ENCODE results near the gene THSD7B. TPM values are rescaled to one million over a fixed set of nuclear protein-coding genes. Genes with fewer than 3 reads are reported as not detected.

THSD7B gene
- total RNA-seq, 1 donor = 0.36 TPM

DNA sequence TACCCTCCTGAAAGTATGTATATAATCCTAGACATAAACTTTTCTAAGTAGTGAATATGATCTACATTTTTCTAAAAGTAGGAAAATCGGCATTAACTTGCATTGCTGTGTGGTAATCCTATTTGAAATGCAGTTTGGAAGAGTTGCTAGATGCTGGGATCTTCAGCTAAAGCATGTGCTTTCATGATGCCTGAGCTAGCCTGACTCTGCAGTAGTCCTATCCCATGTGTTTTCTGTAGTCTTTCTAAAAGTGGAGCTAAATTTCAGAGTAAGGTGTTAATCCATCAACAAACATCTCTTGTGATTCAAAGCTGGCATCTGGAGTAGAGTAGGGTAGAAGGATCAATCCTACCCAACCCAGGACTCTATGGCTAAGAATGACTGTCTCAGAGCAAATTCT, 229.4 kb downstream of the THSD7B start:
- H3K4me3 ChIP-seq (ENCODE audit: low read depth, low read length) = no peak overlapping the region
- DNase-seq (ENCODE audit: low read depth) = no peak
- TF ChIP-seq, protein P1, sequence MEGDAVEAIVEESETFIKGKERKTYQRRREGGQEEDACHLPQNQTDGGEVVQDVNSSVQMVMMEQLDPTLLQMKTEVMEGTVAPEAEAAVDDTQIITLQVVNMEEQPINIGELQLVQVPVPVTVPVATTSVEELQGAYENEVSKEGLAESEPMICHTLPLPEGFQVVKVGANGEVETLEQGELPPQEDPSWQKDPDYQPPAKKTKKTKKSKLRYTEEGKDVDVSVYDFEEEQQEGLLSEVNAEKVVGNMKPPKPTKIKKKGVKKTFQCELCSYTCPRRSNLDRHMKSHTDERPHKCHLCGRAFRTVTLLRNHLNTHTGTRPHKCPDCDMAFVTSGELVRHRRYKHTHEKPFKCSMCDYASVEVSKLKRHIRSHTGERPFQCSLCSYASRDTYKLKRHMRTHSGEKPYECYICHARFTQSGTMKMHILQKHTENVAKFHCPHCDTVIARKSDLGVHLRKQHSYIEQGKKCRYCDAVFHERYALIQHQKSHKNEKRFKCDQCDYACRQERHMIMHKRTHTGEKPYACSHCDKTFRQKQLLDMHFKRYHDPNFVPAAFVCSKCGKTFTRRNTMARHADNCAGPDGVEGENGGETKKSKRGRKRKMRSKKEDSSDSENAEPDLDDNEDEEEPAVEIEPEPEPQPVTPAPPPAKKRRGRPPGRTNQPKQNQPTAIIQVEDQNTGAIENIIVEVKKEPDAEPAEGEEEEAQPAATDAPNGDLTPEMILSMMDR (IDR thresholded peaks at IDR 0.05; ENCODE audit: insufficient read depth, low read length) = no peak

DNA sequence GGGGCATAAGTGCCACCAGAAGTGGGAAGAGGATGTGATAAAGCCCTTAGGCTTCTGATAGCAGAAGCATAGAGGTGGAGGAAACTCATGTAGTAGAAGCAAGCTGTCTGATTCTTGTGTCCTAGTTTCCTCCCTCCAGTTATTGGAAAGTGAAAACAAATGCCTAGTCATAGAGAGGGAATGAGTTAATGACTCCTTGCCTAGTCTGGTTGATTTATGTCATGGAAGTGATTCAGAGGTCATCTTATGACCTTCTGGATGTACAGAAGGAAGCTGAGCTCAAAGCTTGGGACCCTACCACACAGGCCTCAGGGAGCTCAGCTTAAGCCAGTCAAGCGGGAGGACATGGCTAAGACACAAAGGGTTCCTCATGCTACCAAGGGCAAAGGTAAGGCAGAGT, 232.2 kb downstream of the THSD7B start:
- DNase-seq (ENCODE audit: low read depth) = no peak
- no peak overlapping the region for H3K4me3 ChIP-seq (ENCODE audit: low read depth, low read length)
- TF ChIP-seq, protein P1 (IDR thresholded peaks at IDR 0.05; ENCODE audit: insufficient read depth, low read length) = no peak

DNA sequence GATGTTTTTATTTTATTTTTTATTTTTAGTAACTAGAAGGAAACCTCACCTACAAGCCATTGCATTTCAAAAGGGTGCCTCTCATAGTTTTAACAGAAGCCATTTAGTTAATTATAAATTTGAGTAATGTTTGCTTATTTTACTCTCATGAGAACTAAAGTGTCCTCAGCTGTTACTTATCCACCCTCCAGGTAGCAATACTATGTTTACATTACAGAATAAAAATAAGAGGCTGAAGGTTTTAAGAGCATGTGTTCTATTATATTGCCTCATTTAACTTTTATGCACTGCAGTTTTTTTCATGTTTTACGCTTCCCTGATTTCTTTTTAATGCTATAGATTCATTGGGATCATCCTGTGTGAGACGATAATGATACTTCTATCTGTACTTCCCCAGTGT, 235.5 kb downstream of the THSD7B start:
- TF ChIP-seq, protein P1 (IDR thresholded peaks at IDR 0.05; ENCODE audit: insufficient read depth, low read length) = no peak
- no peak overlapping the region for H3K4me3 ChIP-seq (ENCODE audit: low read depth, low read length)
- no peak for DNase-seq (ENCODE audit: low read depth)

DNA sequence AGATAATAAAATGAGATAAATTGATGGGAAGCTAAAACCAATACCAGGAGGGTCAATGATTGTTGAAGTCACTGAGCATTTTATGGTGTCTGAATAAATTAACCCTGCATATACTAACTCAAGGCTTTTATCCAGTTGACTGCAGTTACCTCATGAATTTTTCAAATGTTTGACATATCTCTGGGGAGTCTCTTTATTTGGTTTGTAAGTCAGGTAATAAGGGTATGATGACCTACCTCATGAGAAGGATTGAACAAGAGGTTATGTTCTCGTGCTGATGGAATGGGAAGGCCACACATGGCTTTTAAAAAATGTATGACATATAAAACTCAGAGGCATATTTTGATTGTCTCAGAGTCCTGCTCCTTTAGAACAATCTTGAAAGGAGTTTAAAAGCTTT, 237.6 kb downstream of the THSD7B start:
- H3K4me3 ChIP-seq (ENCODE audit: low read depth, low read length) = no peak overlapping the region
- DNase-seq (ENCODE audit: low read depth) = no peak
- TF ChIP-seq, protein P1 (IDR thresholded peaks at IDR 0.05; ENCODE audit: insufficient read depth, low read length) = no peak

DNA sequence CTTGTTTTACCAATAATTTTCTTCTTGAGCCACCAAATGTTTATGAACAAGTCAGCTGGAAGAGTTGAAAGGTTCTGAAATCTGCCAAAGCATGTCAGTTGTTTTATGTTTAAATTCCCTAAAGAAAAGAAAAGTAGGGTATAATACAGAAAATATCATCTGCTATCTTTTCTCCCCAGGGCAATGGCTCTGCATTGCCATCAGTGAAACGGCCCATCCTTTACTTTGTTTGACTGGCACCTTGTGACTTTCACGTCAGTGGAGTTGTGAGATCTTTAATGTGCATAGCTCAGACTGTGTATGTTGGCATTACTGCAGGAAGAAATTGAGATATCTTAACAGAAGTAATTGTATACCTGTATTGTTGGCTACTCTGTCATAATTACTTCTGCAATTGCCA, 239.9 kb downstream of the THSD7B start:
- no peak for DNase-seq (ENCODE audit: low read depth)
- no peak overlapping the region for H3K4me3 ChIP-seq (ENCODE audit: low read depth, low read length)
- TF ChIP-seq, protein P1 (IDR thresholded peaks at IDR 0.05; ENCODE audit: insufficient read depth, low read length) = no peak

DNA sequence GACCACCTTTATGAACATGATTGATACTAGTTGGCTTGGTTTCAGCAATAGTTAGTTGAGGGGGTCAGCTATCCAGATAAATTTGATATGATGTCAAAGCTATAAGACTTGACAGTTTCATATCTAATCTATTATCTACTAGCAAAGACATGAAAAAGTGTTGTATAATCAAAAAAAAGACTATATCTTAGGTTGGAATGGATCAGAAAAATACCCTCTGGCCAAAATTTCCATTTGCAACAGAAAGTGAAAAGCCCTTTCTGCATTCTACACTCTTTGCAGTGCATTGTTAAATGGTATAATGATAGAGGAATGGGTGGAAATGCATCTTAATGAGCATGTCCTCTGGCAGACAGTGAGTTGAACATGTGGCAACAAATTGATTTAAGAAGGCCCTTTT, 242.6 kb downstream of the THSD7B start:
- DNase-seq (ENCODE audit: low read depth) = no peak
- no peak overlapping the region for H3K4me3 ChIP-seq (ENCODE audit: low read depth, low read length)
- TF ChIP-seq, protein P1 (IDR thresholded peaks at IDR 0.05; ENCODE audit: insufficient read depth, low read length) = no peak

DNA sequence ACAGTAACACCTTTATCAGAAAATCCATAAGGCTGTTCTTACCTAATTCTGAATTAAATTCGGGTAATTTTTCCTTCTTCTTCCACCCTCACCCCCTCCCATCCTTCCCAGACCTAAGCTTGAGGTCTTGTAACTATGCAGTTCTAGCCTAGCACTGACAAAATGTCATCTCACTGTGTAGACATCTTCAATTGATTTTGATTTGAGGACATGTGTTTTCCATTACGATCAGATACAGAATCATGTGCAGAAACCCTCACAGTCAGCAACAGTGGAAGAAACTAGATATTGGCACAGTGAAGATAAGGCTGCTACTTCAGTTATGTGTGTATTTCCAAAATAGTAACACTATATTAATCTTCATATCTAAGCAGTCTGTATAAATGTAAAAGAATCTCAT, 244.6 kb downstream of the THSD7B start:
- TF ChIP-seq, protein P1 (IDR thresholded peaks at IDR 0.05; ENCODE audit: insufficient read depth, low read length) = no peak
- no peak overlapping the region for H3K4me3 ChIP-seq (ENCODE audit: low read depth, low read length)
- DNase-seq (ENCODE audit: low read depth) = no peak

Data from fibroblast of the aortic adventitia (primary cell).